Activated T-helper 9 cell treated with anti-CD3 and anti-CD28 coated beads, Interleukin-2, amount 50 U/mL, for 16 hours (primary cell): Measurements from ENCODE around the gene MRPL55.

Experiments
- DNase-seq: peaks from one replicate; pipeline ENCODE4 v3.0.0-alpha.2; 2020; ENCODE audit warnings: low read depth

The MRPL55 gene

GRCh38 chr1:228109073-228109961 is at the start of gene MRPL55:
MRPL55 (minus strand) TSS chr1:228109299; CDS start chr1:228108260, 1,039 bp downstream.
- peak; percentile 98 for DNase-seq

GRCh38 chr1:228158151-228159007 is 49.3 kb upstream of the MRPL55 start:
- no peak for DNase-seq

GRCh38 chr1:228157729-228158126 is 48.6 kb upstream of the MRPL55 start:
- no peak for DNase-seq

- DNase-seq: no peak
Observed at GRCh38 chr1:228156941-228157728, 48.0 kb upstream of the MRPL55 start.

GRCh38 chr1:228156515-228156881 is 47.4 kb upstream of the MRPL55 start:
- no peak for DNase-seq

- DNase-seq: no peak
Observed at GRCh38 chr1:228155596-228156514, 46.8 kb upstream of the MRPL55 start.

GRCh38 chr1:228154670-228155571 is 45.8 kb upstream of the MRPL55 start:
- DNase-seq: no peak

- DNase-seq: no peak
Observed at GRCh38 chr1:228154021-228154669, 45.0 kb upstream of the MRPL55 start.

- DNase-seq: no peak
Observed at GRCh38 chr1:228152918-228153258, 43.8 kb upstream of the MRPL55 start.

GRCh38 chr1:228152097-228152917 is 43.2 kb upstream of the MRPL55 start:
- no peak for DNase-seq

- DNase-seq: no peak
Observed at GRCh38 chr1:228151180-228151925, 42.3 kb upstream of the MRPL55 start.

- no peak for DNase-seq
Observed at GRCh38 chr1:228150461-228151179, 41.5 kb upstream of the MRPL55 start.

- no peak for DNase-seq
Observed at GRCh38 chr1:228150120-228150460, 41.0 kb upstream of the MRPL55 start.

- no peak for DNase-seq
Observed at GRCh38 chr1:228149406-228150119, 40.5 kb upstream of the MRPL55 start, which contains the start of gene GJC2. GJC2 (plus strand) TSS chr1:228149930; CDS start chr1:228157759, 7,829 bp downstream.

GRCh38 chr1:228148935-228149405 is 39.9 kb upstream of the MRPL55 start:
- no peak for DNase-seq

- no peak for DNase-seq
Observed at GRCh38 chr1:228148196-228148861, 39.2 kb upstream of the MRPL55 start.
